ENCODE results near the gene ANAPC4. TPM values are rescaled to one million over a fixed set of nuclear protein-coding genes. Genes with fewer than 3 reads are reported as not detected.

Gene ANAPC4
- polyA plus RNA-seq, 1 donor (not counting 4 experiments of a cell fraction or from before 2014, with no cell fraction given): 26.9 TPM

DNA sequence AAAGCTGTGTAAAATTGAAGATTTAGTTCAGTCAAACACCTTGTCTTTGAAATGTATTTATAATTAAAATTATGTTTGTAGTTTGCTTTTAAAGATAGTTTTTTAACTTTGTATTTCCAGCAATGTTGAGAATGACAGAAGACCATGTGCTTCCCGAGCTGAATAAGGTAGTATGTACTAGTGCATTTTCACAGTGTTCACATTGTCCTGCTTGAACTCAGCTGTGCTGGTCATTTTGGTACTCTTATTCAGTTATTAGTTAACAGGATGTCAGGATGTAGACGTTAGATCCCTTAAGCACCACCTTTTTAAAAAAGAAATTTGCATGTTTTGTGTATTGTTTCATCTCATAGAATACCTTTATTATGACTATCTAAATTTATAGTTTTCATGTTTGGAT lies 28.4 kb downstream of the ANAPC4 start:
- Histone ChIP-seq H3K36me3 (ENCODE audit: control insufficient read depth in 2 of 2, extremely low read depth in 1 of 2, insufficient read depth in 2 of 2, low read length in 2 of 2) (peaks cover 8% of the 10 kb centered on the region in 2 experiments), H4K20me1 (ENCODE audit: control insufficient read depth, extremely low read depth, insufficient read depth, low read length) (no peaks in the 10 kb centered on the region), H3K27me3 (ENCODE audit: control insufficient read depth, extremely low read depth, insufficient read depth, low read length) (no peaks in the 10 kb centered on the region), H3K4me3 (ENCODE audit: control insufficient read depth in 2 of 3, extremely low read depth in 1 of 3, insufficient read depth in 2 of 3, low read depth in 1 of 3, low read length in 3 of 3) (no peak overlapping the region), H3K4me1 (ENCODE audit: control insufficient read depth, extremely low read depth, insufficient read depth, low read length) (no peaks in the 10 kb centered on the region), H3K4me2 (ENCODE audit: control insufficient read depth, extremely low read depth, insufficient read depth, low read depth, low read length) (no peak overlapping the region), H3K9me1 (ENCODE audit: control insufficient read depth, extremely low read depth, insufficient read depth, low read length) (no peaks in the 10 kb centered on the region), H2AFZ (ENCODE audit: control insufficient read depth, low read length) (no peak overlapping the region), H3K79me2 (ENCODE audit: control insufficient read depth, insufficient read depth, low read length) (no peaks in the 10 kb centered on the region), H3K27ac (ENCODE audit: control insufficient read depth, insufficient read depth, low read length) (no peak overlapping the region), H3K9me3 (ENCODE audit: control insufficient read depth, low read depth, low read length) (no peaks in the 10 kb centered on the region), H3K9ac (ENCODE audit: control insufficient read depth, extremely low read depth, insufficient read depth, low read length) (no peak overlapping the region)
- DNase-seq (ENCODE audit: low read depth, low spot score) (no peak), FAIRE-seq (no peak)
- no peak for TF ChIP-seq EZH2 (IDR thresholded peaks at IDR 0.05; ENCODE audit: low read length)
- TF ChIP-seq, protein P1, sequence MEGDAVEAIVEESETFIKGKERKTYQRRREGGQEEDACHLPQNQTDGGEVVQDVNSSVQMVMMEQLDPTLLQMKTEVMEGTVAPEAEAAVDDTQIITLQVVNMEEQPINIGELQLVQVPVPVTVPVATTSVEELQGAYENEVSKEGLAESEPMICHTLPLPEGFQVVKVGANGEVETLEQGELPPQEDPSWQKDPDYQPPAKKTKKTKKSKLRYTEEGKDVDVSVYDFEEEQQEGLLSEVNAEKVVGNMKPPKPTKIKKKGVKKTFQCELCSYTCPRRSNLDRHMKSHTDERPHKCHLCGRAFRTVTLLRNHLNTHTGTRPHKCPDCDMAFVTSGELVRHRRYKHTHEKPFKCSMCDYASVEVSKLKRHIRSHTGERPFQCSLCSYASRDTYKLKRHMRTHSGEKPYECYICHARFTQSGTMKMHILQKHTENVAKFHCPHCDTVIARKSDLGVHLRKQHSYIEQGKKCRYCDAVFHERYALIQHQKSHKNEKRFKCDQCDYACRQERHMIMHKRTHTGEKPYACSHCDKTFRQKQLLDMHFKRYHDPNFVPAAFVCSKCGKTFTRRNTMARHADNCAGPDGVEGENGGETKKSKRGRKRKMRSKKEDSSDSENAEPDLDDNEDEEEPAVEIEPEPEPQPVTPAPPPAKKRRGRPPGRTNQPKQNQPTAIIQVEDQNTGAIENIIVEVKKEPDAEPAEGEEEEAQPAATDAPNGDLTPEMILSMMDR (optimal IDR thresholded peaks at IDR 0.05 in 1 of 3, IDR thresholded peaks at IDR 0.05 in 1 of 3, conservative IDR thresholded peaks at IDR 0.05 in 1 of 3; ENCODE audit: extremely low read depth in 1 of 3, insufficient read depth in 2 of 3, low read length in 3 of 3): no peak
- dilution Hi-C loops (cut with MboI; ENCODE audit: extremely low pct_ligation_motif_present, low sequenced_read_pairs): no loop called here

DNA sequence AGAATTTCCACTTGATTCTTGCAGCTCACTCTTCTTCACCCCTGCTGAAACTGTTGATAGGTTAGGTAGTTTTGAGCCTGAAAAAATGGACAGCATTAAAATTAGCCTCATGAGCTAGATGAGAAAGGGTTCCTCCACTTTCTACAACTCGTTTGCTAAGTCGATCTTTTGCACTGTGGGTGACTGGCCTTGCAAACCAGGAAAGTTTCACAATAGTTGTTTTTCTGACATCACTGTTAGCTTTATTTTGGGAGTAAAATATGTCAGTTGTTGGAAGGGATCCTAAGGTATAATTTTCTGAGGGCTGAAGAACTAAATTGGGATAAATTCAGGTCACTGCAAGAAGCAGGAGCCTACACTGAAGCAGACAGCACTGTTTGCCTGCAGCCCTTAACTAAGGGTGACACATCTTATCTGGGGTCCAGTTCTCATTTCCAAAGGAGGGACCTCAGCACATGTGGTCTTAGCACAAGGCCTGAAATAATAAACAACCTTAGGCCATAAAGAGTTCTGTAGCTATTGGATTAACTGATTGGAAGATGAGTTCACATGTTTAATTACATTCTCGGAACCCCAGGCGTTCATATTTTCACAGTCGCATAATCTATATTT lies 29.1 kb downstream of the ANAPC4 start:
- Histone ChIP-seq H3K4me3 (ENCODE audit: control insufficient read depth in 2 of 3, extremely low read depth in 1 of 3, insufficient read depth in 2 of 3, low read depth in 1 of 3, low read length in 3 of 3) (no peak overlapping the region), H3K4me1 (ENCODE audit: control insufficient read depth, extremely low read depth, insufficient read depth, low read length) (no peaks in the 10 kb centered on the region), H3K4me2 (ENCODE audit: control insufficient read depth, extremely low read depth, insufficient read depth, low read depth, low read length) (no peak overlapping the region), H4K20me1 (ENCODE audit: control insufficient read depth, extremely low read depth, insufficient read depth, low read length) (no peaks in the 10 kb centered on the region), H3K79me2 (ENCODE audit: control insufficient read depth, insufficient read depth, low read length) (no peaks in the 10 kb centered on the region), H3K36me3 (ENCODE audit: control insufficient read depth in 2 of 2, extremely low read depth in 1 of 2, insufficient read depth in 2 of 2, low read length in 2 of 2) (peaks cover 10 to 14% of the 10 kb centered on the region in 2 experiments), H2AFZ (ENCODE audit: control insufficient read depth, low read length) (no peak overlapping the region), H3K27me3 (ENCODE audit: control insufficient read depth, extremely low read depth, insufficient read depth, low read length) (no peaks in the 10 kb centered on the region), H3K27ac (ENCODE audit: control insufficient read depth, insufficient read depth, low read length) (no peak overlapping the region), H3K9me3 (ENCODE audit: control insufficient read depth, low read depth, low read length) (no peaks in the 10 kb centered on the region), H3K9me1 (ENCODE audit: control insufficient read depth, extremely low read depth, insufficient read depth, low read length) (no peaks in the 10 kb centered on the region), H3K9ac (ENCODE audit: control insufficient read depth, extremely low read depth, insufficient read depth, low read length) (no peak overlapping the region)
- dilution Hi-C loops (cut with MboI; ENCODE audit: extremely low pct_ligation_motif_present, low sequenced_read_pairs): no loop called here
- DNase-seq (ENCODE audit: low read depth, low spot score): no peak
- no peak for TF ChIP-seq EZH2 (IDR thresholded peaks at IDR 0.05; ENCODE audit: low read length)
- TF ChIP-seq, protein P1 (optimal IDR thresholded peaks at IDR 0.05 in 1 of 3, IDR thresholded peaks at IDR 0.05 in 1 of 3, conservative IDR thresholded peaks at IDR 0.05 in 1 of 3; ENCODE audit: extremely low read depth in 1 of 3, insufficient read depth in 2 of 3, low read length in 3 of 3): no peak
- no peak for FAIRE-seq

Data from keratinocyte (primary cell).